ENCODE data around the gene GIMAP8. TPM values are rescaled to one million over a fixed set of nuclear protein-coding genes. Genes with fewer than 3 reads are reported as not detected.
"Not testable (repeated sequence)": the region's sequence is repeated elsewhere in the genome, so short reads cannot be mapped to it uniquely, and the experiment has no call there.

Gene GIMAP8
- total RNA-seq, 2 donors from 2014 or later, result not detected

DNA sequence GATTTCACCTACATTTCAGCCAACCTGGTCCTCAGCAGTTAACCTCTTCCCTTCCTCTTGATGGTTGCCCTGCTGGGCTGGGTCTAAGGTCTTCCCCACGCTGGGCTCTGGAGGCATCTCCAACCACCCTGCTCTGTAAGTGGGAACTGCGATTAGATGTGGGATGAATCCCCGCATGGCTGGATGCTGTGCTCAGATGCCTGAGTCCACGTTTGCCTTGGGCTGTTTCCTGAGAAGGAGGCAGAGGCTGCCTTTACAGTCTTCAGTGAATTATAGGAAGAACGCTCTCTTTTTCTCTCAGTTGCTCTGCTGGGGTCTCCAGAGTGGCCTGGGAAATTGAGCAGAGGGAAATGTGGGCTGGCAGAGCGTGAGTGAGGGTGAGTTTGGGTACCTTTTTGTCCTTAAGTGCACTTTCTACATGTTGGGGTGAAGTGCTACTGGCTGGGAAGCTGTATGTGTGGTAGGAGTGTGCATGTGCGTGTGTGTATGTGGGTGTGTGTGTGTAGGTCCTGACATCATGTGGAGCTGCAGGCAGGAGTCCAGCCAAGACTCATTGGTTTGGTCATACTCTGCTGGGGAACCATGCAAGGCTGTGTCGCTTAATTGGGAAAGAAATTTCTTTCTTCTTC, 1.5 kb downstream of the GIMAP8 start:
- Histone ChIP-seq H3K4me3 (ENCODE audit: low read length) (no peak overlapping the region), H3K27me3 (ENCODE audit: control insufficient read depth, insufficient read depth, low read length, poor library complexity, severe bottlenecking) (peaks cover 20% of the 10 kb centered on the region), H3K9me3 (ENCODE audit: control insufficient read depth, low read length) (peaks cover 13% of the 10 kb centered on the region), H3K36me3 (ENCODE audit: control insufficient read depth, insufficient read depth, low read length) (no peaks in the 10 kb centered on the region), H3K4me1 (ENCODE audit: control insufficient read depth, insufficient read depth, low read length) (no peaks in the 10 kb centered on the region), H3K27ac (ENCODE audit: low read depth, low read length) (no peak overlapping the region), H3K9ac (ENCODE audit: extremely low read depth, low read length, poor library complexity, severe bottlenecking) (no peak overlapping the region)
- Mint-ChIP-seq H3K4me3 (no peak overlapping the region), H3K27ac (no peak overlapping the region), H3K36me3 (ENCODE audit: low read depth) (no peaks in the 10 kb centered on the region), H3K9me3 (peaks cover 13% of the 10 kb centered on the region), H3K27me3 (ENCODE audit: insufficient read depth) (peaks cover 66% of the 10 kb centered on the region), H3K4me1 (no peaks in the 10 kb centered on the region)
- TF ChIP-seq, protein P1, sequence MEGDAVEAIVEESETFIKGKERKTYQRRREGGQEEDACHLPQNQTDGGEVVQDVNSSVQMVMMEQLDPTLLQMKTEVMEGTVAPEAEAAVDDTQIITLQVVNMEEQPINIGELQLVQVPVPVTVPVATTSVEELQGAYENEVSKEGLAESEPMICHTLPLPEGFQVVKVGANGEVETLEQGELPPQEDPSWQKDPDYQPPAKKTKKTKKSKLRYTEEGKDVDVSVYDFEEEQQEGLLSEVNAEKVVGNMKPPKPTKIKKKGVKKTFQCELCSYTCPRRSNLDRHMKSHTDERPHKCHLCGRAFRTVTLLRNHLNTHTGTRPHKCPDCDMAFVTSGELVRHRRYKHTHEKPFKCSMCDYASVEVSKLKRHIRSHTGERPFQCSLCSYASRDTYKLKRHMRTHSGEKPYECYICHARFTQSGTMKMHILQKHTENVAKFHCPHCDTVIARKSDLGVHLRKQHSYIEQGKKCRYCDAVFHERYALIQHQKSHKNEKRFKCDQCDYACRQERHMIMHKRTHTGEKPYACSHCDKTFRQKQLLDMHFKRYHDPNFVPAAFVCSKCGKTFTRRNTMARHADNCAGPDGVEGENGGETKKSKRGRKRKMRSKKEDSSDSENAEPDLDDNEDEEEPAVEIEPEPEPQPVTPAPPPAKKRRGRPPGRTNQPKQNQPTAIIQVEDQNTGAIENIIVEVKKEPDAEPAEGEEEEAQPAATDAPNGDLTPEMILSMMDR (conservative IDR thresholded peaks at IDR 0.05), result no peak
- peak; percentile 20 for DNase-seq
- WGBS, 2 experiments (ENCODE audit: insufficient coverage in 1 of 2, insufficient read length in 1 of 2), result 79 to 86% methylated on average over 4 to 8 of the region's 8 CpGs

DNA sequence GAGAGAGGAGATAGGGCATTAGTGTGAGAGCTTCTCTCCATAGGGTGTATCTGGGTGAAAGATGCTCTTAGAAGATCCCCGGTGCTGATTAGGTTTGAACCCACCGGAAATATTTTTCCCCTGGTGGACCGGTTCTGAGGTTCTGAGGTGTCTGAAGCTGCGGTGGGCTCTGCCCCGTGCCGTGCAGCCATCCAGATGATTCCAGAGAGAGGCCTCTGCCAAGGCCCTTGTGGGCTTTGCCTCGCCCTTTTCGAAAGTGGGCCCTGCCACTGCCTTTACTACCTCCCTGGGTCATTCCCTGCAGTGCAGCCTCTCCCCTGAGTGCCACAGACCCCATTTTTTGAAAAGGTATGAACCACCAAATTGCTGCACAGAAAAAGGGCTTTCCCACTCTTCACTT, 2.8 kb downstream of the GIMAP8 start:
- Histone ChIP-seq H3K9ac (ENCODE audit: extremely low read depth, low read length, poor library complexity, severe bottlenecking) (no peak overlapping the region), H3K27ac (ENCODE audit: low read depth, low read length) (no peak overlapping the region), H3K4me3 (ENCODE audit: low read length) (no peak overlapping the region), H3K4me1 (ENCODE audit: control insufficient read depth, insufficient read depth, low read length) (no peaks in the 10 kb centered on the region), H3K27me3 (ENCODE audit: control insufficient read depth, insufficient read depth, low read length, poor library complexity, severe bottlenecking) (peaks cover 20% of the 10 kb centered on the region), H3K9me3 (ENCODE audit: control insufficient read depth, low read length) (peaks cover 25% of the 10 kb centered on the region), H3K36me3 (ENCODE audit: control insufficient read depth, insufficient read depth, low read length) (no peaks in the 10 kb centered on the region)
- Mint-ChIP-seq H3K4me3 (no peak overlapping the region), H3K27ac (no peak overlapping the region), H3K27me3 (ENCODE audit: insufficient read depth) (peaks cover 68% of the 10 kb centered on the region), H3K9me3 (peaks cover 23% of the 10 kb centered on the region), H3K4me1 (no peaks in the 10 kb centered on the region), H3K36me3 (ENCODE audit: low read depth) (no peaks in the 10 kb centered on the region)
- WGBS, 2 experiments (ENCODE audit: insufficient coverage in 1 of 2, insufficient read length in 1 of 2), result 91 to 97% methylated on average over 8 of the region's 8 CpGs
- TF ChIP-seq, protein P1 (conservative IDR thresholded peaks at IDR 0.05), result no peak
- peak; percentile 29 for DNase-seq

DNA sequence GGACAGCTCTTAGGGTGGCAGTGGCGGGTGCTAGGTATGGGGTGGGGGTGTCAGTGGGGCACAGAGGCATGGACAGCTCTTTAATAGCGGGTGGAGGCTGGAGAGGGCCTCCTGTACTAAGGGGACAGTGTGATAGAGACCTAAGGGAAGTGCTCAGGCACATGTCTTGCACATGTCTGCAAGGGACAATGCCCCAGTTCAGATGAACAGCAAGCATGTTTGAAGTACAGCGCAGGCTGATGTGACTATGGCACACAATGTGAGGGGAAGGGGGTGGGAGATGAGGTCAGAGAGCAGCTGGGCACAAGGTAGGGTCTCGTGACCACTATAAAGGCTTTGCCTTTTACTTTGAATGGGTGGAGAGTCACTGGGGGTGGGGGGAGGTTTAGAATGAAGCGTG, 3.5 kb downstream of the GIMAP8 start:
- Histone ChIP-seq H3K9me3 (ENCODE audit: control insufficient read depth, low read length) (peaks cover 25% of the 10 kb centered on the region), H3K4me3 (ENCODE audit: low read length) (no peak overlapping the region), H3K36me3 (ENCODE audit: control insufficient read depth, insufficient read depth, low read length) (no peaks in the 10 kb centered on the region), H3K4me1 (ENCODE audit: control insufficient read depth, insufficient read depth, low read length) (no peaks in the 10 kb centered on the region), H3K9ac (ENCODE audit: extremely low read depth, low read length, poor library complexity, severe bottlenecking) (no peak overlapping the region), H3K27me3 (ENCODE audit: control insufficient read depth, insufficient read depth, low read length, poor library complexity, severe bottlenecking) (peaks cover 14% of the 10 kb centered on the region), H3K27ac (ENCODE audit: low read depth, low read length) (no peak overlapping the region)
- peaks cover 61% of the 10 kb centered on the region for H3K27me3 Mint-ChIP-seq (ENCODE audit: insufficient read depth)
- H3K9me3 Mint-ChIP-seq, result peaks cover 23% of the 10 kb centered on the region
- DNase-seq, result peak; percentile 23
- 90% methylated on average over 3 to 5 of the region's 5 CpGs for WGBS, 2 experiments (ENCODE audit: insufficient coverage in 1 of 2, insufficient read length in 1 of 2)
- no peak overlapping the region for H3K4me3 Mint-ChIP-seq
- no peaks in the 10 kb centered on the region for H3K4me1 Mint-ChIP-seq
- no peak overlapping the region for H3K27ac Mint-ChIP-seq
- H3K36me3 Mint-ChIP-seq (ENCODE audit: low read depth), result no peaks in the 10 kb centered on the region
- TF ChIP-seq, protein P1 (conservative IDR thresholded peaks at IDR 0.05), result no peak

DNA sequence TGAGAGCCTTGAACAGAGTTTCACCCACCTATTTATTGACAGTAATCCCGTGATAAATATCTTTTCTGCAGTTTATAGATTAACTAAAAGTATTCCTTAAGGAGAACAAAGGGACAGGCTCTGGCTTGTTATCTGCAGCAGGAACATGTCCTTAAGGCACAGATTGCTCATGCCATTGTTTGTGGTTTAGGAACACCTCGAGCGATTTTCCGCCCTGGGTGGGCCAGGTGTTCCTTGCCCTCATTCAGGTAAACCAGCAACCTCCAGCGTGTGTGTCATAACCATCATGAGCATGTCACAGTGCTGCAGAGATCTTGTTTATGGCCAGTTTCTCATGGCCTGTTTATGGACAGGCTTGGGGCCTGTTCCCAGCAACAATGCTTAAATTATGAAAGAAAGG, 6.6 kb downstream of the GIMAP8 start:
- not testable (repeated sequence) for H3K4me3 ChIP-seq (ENCODE audit: low read length)
- H3K9me3 ChIP-seq (ENCODE audit: control insufficient read depth, low read length), result peaks cover 25% of the 10 kb centered on the region

More for the DNA sequence above, 6.6 kb downstream of the GIMAP8 start:
- DNase-seq, result peak; percentile 1
- Mint-ChIP-seq H3K27me3 (ENCODE audit: insufficient read depth) (peaks cover 39% of the 10 kb centered on the region), H3K9me3 (peaks cover 30% of the 10 kb centered on the region)
- H3K4me1 Mint-ChIP-seq; H3K27ac Mint-ChIP-seq; H3K27ac ChIP-seq (ENCODE audit: low read depth, low read length); H3K4me3 Mint-ChIP-seq; H3K36me3 Mint-ChIP-seq (ENCODE audit: low read depth); H3K4me1 ChIP-seq (ENCODE audit: control insufficient read depth, insufficient read depth, low read length); H3K9ac ChIP-seq (ENCODE audit: extremely low read depth, low read length, poor library complexity, severe bottlenecking); H3K27me3 ChIP-seq (ENCODE audit: control insufficient read depth, insufficient read depth, low read length, poor library complexity, severe bottlenecking); H3K36me3 ChIP-seq (ENCODE audit: control insufficient read depth, insufficient read depth, low read length): not testable (repeated sequence)
- WGBS, 2 experiments (ENCODE audit: insufficient coverage in 1 of 2, insufficient read length in 1 of 2), result 83 to 88% methylated on average over 1 to 5 of the region's 5 CpGs
